GM12872 (cell line): ENCODE measurements around the gene TMEM131L.

Source experiments
- TF ChIP-seq, protein P1 (sequence below): IDR thresholded peaks from 3 replicates; pipeline ENCODE4 v1.5.1; 2011; ENCODE audit warnings: low read depth, mild to moderate bottlenecking, low read length, moderate library complexity; ENCODE audit not compliant: insufficient read depth

TMEM131L gene

DNA sequence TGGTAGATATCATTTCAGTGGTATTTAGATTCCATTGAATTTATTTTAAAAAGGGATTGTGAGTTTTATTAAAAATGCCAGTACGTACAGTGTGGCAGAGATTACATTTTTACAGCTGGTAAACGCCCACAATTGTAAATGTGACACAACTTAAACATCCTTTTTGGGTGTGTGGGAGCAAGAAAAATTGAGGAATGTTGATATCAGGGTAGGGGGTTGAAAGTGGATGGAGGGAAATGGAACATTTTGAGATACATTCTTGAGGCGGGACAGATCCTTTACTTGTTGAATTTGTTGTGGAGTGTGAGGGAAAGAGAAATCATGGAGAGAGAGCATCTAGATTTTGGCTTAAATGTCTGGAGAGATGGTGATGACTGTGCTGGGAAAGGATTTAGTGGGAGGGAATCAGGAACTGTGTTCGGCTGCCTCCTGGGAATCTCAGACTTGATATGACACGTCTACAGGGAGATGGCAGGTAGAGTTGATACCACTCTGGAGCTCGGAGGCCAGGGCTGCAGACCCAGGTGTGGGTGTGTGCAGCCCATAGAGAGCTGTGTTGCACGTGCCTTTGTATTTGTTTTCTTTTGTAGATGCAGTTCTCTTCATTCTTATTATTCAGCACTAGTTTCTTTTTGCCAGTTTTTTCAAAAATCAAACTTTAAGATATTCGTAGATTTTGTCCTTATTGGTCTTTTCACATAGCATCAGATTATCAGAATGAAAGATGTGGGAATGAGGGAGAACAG is 10.8 kb downstream of the TMEM131L start:
- TF ChIP-seq, protein P1, sequence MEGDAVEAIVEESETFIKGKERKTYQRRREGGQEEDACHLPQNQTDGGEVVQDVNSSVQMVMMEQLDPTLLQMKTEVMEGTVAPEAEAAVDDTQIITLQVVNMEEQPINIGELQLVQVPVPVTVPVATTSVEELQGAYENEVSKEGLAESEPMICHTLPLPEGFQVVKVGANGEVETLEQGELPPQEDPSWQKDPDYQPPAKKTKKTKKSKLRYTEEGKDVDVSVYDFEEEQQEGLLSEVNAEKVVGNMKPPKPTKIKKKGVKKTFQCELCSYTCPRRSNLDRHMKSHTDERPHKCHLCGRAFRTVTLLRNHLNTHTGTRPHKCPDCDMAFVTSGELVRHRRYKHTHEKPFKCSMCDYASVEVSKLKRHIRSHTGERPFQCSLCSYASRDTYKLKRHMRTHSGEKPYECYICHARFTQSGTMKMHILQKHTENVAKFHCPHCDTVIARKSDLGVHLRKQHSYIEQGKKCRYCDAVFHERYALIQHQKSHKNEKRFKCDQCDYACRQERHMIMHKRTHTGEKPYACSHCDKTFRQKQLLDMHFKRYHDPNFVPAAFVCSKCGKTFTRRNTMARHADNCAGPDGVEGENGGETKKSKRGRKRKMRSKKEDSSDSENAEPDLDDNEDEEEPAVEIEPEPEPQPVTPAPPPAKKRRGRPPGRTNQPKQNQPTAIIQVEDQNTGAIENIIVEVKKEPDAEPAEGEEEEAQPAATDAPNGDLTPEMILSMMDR, result no peak

DNA sequence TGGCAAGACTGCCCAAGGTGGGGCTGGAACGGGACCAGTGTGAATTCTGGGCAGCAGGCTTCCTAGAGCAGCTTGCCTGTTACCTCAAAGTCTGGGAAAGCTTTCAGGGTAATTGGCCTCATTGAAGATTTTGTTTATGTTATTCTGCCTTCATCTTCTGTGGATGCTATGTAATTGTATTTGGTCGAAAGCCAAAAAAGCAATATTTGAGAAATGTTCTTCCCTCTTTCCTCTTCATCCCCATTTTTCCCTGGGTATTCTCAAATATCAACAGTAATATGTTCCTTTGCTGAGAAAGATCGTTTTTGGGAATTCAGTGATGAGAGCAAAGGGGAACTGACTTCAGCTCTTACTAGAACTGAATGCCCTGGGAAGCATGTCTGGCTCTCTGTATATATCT is 12.9 kb downstream of the TMEM131L start:
- TF ChIP-seq, protein P1, result no peak

DNA sequence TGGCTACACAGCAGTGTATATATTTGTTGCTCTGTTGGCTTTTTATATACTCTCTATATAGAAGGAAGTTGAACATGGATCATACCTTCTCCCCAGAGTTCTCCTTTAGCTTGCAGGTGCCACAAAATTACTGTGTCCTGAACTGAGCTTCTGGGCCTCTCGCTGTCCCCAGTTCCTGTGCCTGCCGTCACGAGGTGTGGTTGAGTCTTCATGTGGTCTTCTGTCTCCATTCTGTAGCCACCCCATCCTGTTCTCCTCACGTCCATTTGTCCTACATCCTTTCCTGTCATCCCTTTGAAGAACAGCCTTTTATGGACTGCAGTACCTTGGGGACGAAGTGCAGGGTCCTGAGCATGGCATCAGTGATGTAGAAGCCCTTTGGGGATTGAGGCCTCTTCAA is 14.5 kb downstream of the TMEM131L start:
- TF ChIP-seq, protein P1, result no peak

DNA sequence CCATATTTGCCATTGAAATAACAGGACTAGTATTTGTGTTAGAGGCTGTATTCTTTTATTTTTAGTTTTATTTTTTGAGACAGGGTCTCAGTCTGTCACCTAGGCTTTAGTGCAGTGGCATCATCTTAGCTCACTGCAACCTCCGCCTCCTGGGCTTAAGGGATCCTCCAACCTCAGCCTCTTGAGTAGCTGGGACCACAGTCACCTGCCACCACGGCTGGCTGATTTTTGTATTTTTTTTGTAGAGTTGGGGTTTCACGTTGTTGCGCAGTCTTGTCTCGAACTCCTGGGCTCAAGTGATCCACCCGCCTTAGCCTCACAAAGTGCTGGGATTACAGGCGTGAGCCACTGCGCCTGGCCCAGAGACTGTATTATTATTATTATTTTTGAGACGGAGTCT is 15.3 kb downstream of the TMEM131L start:
- TF ChIP-seq, protein P1, result no peak

DNA sequence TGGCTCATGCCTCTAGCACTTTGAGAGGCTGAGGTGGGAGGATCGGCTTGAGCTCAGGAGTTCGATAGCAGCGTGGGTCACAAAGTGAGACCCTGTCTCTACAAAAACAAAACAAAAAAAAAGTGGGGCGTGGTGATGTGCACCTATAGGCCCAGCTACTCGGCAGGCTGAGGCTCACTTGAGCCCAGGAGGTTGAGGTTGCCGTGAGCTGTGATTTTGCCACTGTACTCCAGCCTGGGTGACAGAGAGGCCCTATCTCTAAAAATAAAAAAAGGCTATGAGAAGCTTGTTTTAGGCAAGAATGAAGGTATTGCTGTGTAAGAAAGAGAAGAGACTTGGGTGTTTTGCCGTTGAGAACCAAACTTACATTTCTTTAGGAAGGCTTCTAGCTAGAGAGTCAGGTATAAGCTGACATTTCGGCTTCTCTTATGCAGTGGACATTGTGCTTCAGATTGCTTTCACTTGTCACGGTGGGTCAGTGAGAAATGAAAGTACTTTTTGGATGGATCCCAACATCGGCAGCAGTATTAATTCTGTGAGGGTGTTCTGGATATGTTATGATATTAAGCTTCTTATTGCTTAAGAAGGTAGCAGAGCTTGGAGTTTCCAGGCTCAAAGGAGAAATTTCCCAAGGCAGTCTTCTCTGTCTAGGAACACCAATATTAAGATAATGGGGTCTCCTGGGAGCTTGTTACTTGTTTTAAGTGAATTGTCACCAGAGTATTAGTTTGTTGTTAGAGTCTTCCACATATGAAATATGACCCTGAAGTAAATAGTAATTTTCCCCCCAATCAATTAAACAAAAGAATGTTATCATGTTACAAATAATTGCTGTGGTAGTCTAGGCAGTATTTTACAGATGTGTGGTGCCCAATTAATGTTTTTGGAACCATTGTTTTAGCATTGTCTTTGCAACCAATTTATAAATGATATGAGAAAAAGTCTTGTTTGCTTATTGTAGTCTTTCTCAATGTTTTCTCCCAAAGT is 17.6 kb downstream of the TMEM131L start:
- TF ChIP-seq, protein P1, result no peak

DNA sequence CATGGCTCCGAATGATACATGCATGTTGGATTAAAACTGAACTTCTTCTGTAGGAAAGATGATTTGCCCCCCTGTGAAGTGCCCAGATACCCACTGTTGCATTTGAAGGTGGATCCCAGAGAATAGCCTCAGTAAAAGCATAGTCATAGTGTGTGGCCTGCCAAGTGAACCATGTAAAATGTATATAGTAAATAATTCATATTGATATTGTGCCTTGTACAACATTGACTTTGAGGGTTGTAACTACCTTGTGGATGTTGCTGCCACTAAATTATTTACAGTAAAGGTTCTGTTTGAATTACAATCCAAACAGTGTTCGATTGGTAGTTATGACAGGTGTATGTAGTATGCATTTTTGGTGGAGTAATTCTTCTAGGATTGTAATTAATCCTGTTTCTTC is 19.2 kb downstream of the TMEM131L start:
- TF ChIP-seq, protein P1, result no peak

DNA sequence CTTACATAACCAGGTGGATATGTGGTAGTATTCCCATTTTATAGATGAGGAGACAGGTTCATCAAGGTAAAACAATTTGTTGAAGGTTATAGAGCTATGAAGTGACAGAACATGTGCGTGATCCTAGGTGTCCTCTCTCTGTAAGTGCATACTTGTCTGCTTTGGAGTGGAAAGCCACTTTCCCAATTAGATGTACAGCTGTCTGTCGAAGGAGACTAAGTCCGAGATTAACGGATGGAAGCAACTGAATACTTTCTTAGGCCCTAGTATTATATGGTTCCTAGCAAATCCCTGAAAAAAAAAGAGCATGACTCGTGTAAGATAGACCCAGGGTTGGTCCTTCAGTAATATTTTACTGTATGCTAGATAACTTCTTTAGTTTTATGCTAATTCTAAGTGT is 19.7 kb downstream of the TMEM131L start:
- TF ChIP-seq, protein P1, result no peak
